WI38 (cell line): ENCODE measurements around the gene TINCR.

Source experiments
- H3K4me3 ChIP-seq: 2 replicates; pipeline ENCODE4 v1.5.1; 2011; ENCODE audit warnings: low read depth, mild to moderate bottlenecking, control low read depth, low read length
- CTCF ChIP-seq: IDR thresholded peaks from 2 replicates; pipeline ENCODE4 v1.5.1; 2012; ENCODE audit warnings: low read depth, mild to moderate bottlenecking, control low read depth, low read length

Gene TINCR

DNA sequence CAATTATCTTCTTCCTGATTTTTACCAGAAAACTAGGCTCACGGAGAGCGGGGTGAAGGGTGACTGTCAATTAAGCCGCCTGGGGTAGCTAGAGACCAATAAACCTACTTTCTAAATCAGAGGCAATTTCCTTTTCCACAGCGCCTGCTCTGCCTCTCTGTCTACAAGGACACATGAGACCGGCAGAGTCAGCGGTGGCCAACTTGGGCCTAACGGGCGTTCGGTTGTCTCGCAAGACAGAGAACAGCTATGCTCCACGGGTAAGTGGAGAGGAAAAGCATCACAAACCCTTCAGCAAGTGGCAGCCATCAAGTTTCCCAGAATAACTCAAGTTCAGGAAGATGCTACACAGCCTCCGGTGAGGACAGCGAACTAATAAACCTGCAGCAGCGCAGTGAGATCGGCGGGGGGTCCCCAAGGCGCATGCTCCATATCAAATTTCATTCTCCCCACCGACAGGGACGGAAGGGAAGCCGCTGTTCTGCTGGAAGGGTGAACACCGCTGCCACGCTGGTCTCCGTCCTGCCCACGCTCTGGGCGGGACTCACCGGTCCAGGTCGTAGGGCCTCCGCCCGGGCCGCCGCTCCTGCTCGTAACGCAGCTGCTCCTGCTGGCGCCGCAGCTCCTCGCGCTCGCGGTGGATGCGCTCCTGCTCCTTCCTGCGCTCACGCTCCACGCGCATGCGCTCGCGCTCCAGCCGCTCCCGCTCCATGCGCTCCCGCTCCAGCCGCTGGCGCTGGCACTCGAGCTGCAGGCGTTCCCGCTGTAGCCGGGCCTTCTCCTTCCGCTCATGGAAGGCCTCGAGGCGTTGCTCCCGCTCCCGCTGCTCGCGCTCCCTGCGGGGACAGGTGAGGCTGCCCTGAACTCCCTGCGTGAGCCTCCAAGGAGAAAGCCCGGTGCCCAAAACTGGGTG is 25.8 kb upstream of the TINCR start:
- no peak overlapping the region for H3K4me3 ChIP-seq
- no peak for TF ChIP-seq CTCF

DNA sequence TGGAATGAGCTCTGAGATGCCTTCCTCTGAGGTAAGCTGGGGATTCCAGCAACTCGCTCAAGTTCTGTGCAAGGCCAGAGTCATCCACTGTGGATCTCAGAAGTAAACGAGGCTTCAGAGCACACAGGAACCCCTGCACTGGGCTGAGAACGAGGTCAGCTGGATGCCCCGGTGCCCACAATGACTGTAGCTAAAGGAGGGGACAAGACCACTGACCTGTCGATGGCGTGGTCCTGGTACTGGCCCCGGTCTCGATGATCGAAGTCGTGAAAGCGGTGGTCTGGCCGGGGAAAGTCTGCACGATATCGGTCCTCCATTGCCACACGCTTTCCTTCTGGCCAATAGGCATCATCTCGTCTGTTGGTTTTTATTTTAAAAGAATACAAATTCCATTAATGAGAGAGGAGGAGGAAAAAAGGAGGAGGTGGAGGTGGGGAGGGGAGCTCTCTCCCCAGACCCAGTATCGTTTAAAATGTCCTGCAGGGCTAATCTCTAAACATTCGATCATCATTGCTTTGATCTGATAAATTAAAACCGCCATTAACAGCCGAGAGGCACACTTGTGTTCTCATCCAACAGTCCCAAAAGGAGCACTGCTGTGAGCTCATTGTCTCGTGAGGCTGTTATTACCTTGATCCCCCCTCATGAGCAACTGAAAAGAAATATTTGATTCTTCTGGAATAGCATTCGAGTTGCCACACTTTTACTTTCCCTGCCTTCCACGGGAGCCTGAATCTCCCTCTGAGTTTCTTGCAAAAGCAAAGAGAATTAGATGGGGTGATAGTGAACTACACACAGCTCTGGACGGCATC is 25.0 kb upstream of the TINCR start:
- H3K4me3 ChIP-seq: no peak overlapping the region
- no peak for TF ChIP-seq CTCF

- no peak for TF ChIP-seq CTCF
- no peak overlapping the region for H3K4me3 ChIP-seq
Measured at GRCh38 chr19:5591476-5591875, 23.7 kb upstream of the TINCR start.

- no peak for TF ChIP-seq CTCF
- H3K4me3 ChIP-seq: no peak overlapping the region
Measured at GRCh38 chr19:5590865-5591154, 23.1 kb upstream of the TINCR start.

DNA sequence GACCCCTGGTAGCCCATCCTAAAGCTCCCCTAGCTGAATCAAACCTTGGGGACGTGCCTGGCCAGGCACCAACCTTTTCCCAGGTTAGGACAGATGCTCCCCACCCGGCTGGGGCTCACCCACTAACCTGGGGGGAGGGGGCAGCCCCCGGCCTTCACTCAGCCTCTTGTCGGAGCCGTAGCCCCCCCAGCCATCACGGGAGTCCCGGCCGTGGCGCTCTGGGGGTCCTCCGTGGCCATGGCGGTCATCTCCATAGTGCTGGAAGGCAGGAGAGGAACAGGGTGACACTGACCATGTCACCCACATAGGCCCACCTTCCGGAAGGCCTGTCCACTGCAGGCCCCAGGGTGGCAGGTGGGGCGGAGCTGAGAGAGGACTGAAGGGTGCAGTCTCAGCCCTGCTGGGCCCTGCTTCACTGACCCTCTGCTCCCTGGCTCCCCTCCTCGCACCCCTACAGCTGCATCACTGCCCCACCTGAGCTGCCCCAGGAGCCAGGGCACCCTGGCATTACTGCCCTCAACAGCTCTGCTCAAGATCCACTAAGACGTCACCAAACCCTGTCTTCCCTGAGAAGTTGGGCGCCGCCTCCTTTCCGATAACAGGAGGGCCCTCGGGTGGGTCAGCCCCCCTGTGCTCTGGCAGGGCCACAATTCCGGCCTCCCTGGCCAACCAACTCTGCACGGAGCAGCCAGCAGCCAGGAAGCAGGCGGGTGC is 22.6 kb upstream of the TINCR start:
- TF ChIP-seq CTCF: no peak
- H3K4me3 ChIP-seq: no peak overlapping the region

DNA sequence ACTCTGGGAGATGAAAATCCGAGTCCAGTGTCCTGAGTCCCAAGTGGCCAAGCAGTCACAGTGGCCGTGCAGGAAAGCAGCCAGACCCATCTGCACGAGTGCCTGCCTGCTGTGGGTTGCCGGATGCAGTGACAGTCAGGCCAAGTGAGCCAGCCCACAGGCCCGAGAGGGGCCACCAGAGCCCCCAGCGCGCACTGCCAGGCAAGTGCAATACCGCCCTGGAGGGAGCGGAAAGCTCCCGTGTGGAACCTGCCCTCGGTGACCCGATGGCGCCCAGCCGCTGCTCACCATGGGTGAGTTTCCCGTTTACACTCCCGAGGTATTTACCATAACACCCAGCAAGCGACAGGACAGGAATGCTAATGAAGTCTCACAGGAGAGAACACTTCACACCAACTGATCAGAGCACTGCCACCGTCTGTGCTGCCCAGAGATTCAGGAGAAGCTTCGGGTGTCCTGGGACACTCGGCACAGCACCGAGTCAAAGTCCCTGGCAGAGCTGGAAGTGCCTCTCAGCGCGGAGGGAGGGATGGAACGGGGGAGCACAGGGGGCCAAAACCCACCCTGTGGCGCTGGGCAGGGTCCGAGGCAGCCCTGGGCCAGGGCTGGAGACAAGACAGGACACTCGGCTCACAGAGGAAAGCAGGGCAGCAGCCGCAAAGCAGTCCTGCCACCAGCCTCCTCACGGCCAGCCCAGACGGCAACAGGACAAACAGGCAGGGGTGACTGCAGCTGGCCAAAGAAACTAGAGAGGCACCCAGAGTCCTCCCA is 21.3 kb upstream of the TINCR start:
- H3K4me3 ChIP-seq: no peak overlapping the region
- no peak for TF ChIP-seq CTCF
